ENCODE measurements around the gene ARHGAP29.

The ARHGAP29 gene

DNA sequence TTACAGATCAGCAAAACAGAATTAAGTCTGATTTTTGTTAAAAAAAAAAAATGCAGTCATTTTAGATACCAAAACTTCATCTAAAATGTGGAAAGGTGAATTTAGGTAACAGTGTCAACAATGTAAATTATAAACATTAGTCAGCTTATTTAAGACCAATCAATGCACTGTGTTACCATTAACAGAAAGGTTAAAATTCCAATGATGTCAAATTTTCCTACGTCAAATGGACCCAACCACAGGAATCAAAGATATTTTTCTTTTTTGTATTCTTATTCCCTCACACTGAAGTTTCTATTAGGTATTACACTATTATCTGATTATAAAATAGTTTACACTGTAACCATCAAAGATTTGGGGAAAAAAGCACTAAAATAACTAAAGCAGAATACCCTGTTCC, 6.5 kb downstream of the ARHGAP29 start:
- Histone ChIP-seq H3K79me1 (ENCODE audit: low read length) (peaks cover 4% of the 10 kb centered on the region), H3K9ac (ENCODE audit: low read length) (no peak overlapping the region), H2BK5ac (ENCODE audit: low read length) (no peak overlapping the region), H2BK120ac (ENCODE audit: low read depth, low read length) (no peak overlapping the region), H3K79me2 (ENCODE audit: control insufficient read depth, insufficient read depth, low read length) (peaks cover 6% of the 10 kb centered on the region), H2BK15ac (replicated peaks; ENCODE audit: low read depth) (no peak overlapping the region), H4K5ac (ENCODE audit: low read length) (no peak overlapping the region), H3K36me3 (ENCODE audit: control insufficient read depth, insufficient read depth, low read length) (no peaks in the 10 kb centered on the region), H3K23ac (ENCODE audit: low read length) (no peak overlapping the region), H3K18ac (ENCODE audit: low read length) (no peak overlapping the region), H3K56ac (ENCODE audit: low read length) (no peak overlapping the region), H3K4me2 (ENCODE audit: low read length) (no peak overlapping the region), H2AK5ac (ENCODE audit: low read length) (no peak overlapping the region), H3K4me3 (ENCODE audit: low read length) (no peak overlapping the region), H3K4me1 (ENCODE audit: control insufficient read depth, low read depth, low read length) (peaks cover 2% of the 10 kb centered on the region), H4K8ac (ENCODE audit: low read depth, low read length) (no peak overlapping the region), H3K27ac (ENCODE audit: low read depth, low read length) (no peak overlapping the region), H3K27me3 (ENCODE audit: insufficient read depth, low read length, poor library complexity) (no peaks in the 10 kb centered on the region), H3K4ac (ENCODE audit: low read depth, low read length) (no peak overlapping the region)
- no peak for DNase-seq
- no CpG with 5 or more reads among the region's 1 CpG for WGBS (ENCODE audit: extremely low coverage, insufficient coverage, low lambda C conversion rate)

DNA sequence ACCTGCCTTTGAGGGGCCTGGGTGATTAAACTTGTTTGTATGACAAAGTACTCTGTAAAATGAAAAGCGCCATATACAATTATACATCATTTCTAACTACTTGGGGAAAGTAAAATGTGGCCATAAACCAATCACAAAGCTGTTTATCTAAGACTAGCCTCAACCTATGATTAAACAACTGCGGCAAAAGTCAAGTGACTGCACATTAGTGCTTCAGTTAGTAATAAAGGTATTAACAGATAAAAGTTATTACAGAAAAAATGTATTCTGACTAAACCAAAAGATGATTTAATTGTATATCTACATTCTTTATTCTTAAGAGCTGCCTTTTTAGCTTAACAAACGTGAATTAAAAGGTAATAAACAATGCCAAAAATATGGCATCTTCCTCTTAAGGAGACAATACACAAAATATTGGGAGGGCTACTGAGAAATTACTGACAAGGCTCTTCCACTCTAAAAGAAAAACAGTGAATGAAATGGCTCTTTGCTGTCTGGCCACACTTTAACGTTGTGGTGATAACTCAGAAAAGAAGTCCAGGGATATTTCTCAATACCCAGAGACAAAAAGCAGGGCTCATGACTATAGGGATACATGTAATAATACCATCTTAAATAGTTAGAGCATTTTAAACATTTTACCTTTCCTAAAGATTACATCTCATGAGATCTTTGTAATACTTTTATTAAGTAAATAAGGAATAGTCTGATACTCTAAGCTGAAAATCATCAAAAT, 8.6 kb downstream of the ARHGAP29 start:
- no peaks in the 10 kb centered on the region for H3K36me3 ChIP-seq (ENCODE audit: control insufficient read depth, insufficient read depth, low read length)
- no peak overlapping the region for H3K9ac ChIP-seq (ENCODE audit: low read length)
- no peak overlapping the region for H2BK120ac ChIP-seq (ENCODE audit: low read depth, low read length)
- H3K4ac ChIP-seq (ENCODE audit: low read depth, low read length), result no peak overlapping the region
- no peak overlapping the region for H3K27ac ChIP-seq (ENCODE audit: low read depth, low read length)
- H3K4me2 ChIP-seq (ENCODE audit: low read length), result no peak overlapping the region
- H3K56ac ChIP-seq (ENCODE audit: low read length), result no peak overlapping the region
- H3K79me2 ChIP-seq (ENCODE audit: control insufficient read depth, insufficient read depth, low read length), result peaks cover under 1% of the 10 kb centered on the region
- H3K79me1 ChIP-seq (ENCODE audit: low read length), result peaks cover 1% of the 10 kb centered on the region
- no peaks in the 10 kb centered on the region for H3K27me3 ChIP-seq (ENCODE audit: insufficient read depth, low read length, poor library complexity)
- no peak overlapping the region for H3K4me3 ChIP-seq (ENCODE audit: low read length)
- no peak for DNase-seq
- no peak overlapping the region for H2AK5ac ChIP-seq (ENCODE audit: low read length)
- no peak overlapping the region for H4K8ac ChIP-seq (ENCODE audit: low read depth, low read length)
- H2BK5ac ChIP-seq (ENCODE audit: low read length), result no peak overlapping the region
- no CpG with 5 or more reads among the region's 4 CpGs for WGBS (ENCODE audit: extremely low coverage, insufficient coverage, low lambda C conversion rate)
- H3K18ac ChIP-seq (ENCODE audit: low read length), result no peak overlapping the region
- no peak overlapping the region for H4K5ac ChIP-seq (ENCODE audit: low read length)
- no peaks in the 10 kb centered on the region for H3K4me1 ChIP-seq (ENCODE audit: control insufficient read depth, low read depth, low read length)
- H3K23ac ChIP-seq (ENCODE audit: low read length), result no peak overlapping the region
- no peak overlapping the region for H2BK15ac ChIP-seq (replicated peaks; ENCODE audit: low read depth)

GRCh38 chr1:94227624-94228023, 9.8 kb downstream of the ARHGAP29 start:
- Histone ChIP-seq H3K27me3 (ENCODE audit: insufficient read depth, low read length, poor library complexity) (no peaks in the 10 kb centered on the region), H3K4me1 (ENCODE audit: control insufficient read depth, low read depth, low read length) (no peaks in the 10 kb centered on the region), H2BK15ac (replicated peaks; ENCODE audit: low read depth) (no peak overlapping the region), H3K4me3 (ENCODE audit: low read length) (no peak overlapping the region), H3K36me3 (ENCODE audit: control insufficient read depth, insufficient read depth, low read length) (no peaks in the 10 kb centered on the region), H3K4ac (ENCODE audit: low read depth, low read length) (no peak overlapping the region), H4K8ac (ENCODE audit: low read depth, low read length) (no peak overlapping the region), H3K9ac (ENCODE audit: low read length) (no peak overlapping the region), H3K23ac (ENCODE audit: low read length) (no peak overlapping the region), H2AK5ac (ENCODE audit: low read length) (no peak overlapping the region), H3K27ac (ENCODE audit: low read depth, low read length) (no peak overlapping the region), H2BK5ac (ENCODE audit: low read length) (no peak overlapping the region), H3K79me1 (ENCODE audit: low read length) (no peaks in the 10 kb centered on the region), H3K79me2 (ENCODE audit: control insufficient read depth, insufficient read depth, low read length) (no peaks in the 10 kb centered on the region), H2BK120ac (ENCODE audit: low read depth, low read length) (no peak overlapping the region), H4K5ac (ENCODE audit: low read length) (no peak overlapping the region), H3K18ac (ENCODE audit: low read length) (no peak overlapping the region), H3K56ac (ENCODE audit: low read length) (no peak overlapping the region), H3K4me2 (ENCODE audit: low read length) (no peak overlapping the region)
- no peak for DNase-seq
- no CpG with 5 or more reads among the region's 1 CpG for WGBS (ENCODE audit: extremely low coverage, insufficient coverage, low lambda C conversion rate)

DNA sequence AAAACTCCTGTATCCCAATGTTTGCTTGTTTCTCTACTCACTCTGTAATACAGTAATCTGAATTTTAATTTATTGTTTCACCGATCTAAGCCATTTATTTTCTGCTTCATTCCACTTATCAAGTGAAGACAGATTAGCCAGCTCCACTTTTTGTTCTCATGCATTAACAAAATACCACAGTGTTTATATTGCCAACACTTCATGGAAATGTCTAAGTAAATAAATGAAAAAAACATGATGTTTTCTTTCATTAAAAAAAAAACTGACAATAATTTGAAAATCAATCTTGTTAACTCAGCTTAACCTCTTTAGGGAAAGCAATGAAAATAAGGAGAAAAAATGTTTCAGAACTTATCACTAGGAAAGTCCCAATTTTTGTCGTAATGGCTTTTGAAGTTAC, 11.5 kb downstream of the ARHGAP29 start:
- no peaks in the 10 kb centered on the region for H3K79me1 ChIP-seq (ENCODE audit: low read length)
- H3K4me3 ChIP-seq (ENCODE audit: low read length), result no peak overlapping the region
- no peak overlapping the region for H3K4me2 ChIP-seq (ENCODE audit: low read length)
- H3K27me3 ChIP-seq (ENCODE audit: insufficient read depth, low read length, poor library complexity), result no peaks in the 10 kb centered on the region
- no peaks in the 10 kb centered on the region for H3K36me3 ChIP-seq (ENCODE audit: control insufficient read depth, insufficient read depth, low read length)
- no peak overlapping the region for H3K9ac ChIP-seq (ENCODE audit: low read length)
- H2BK5ac ChIP-seq (ENCODE audit: low read length), result no peak overlapping the region
- H2BK120ac ChIP-seq (ENCODE audit: low read depth, low read length), result no peak overlapping the region
- no CpG with 5 or more reads among the region's 2 CpGs for WGBS (ENCODE audit: extremely low coverage, insufficient coverage, low lambda C conversion rate)
- DNase-seq, result no peak
- no peaks in the 10 kb centered on the region for H3K79me2 ChIP-seq (ENCODE audit: control insufficient read depth, insufficient read depth, low read length)
- H3K18ac ChIP-seq (ENCODE audit: low read length), result no peak overlapping the region
- no peak overlapping the region for H3K4ac ChIP-seq (ENCODE audit: low read depth, low read length)
- H2AK5ac ChIP-seq (ENCODE audit: low read length), result no peak overlapping the region
- H4K5ac ChIP-seq (ENCODE audit: low read length), result no peak overlapping the region
- H3K27ac ChIP-seq (ENCODE audit: low read depth, low read length), result no peak overlapping the region
- H2BK15ac ChIP-seq (replicated peaks; ENCODE audit: low read depth), result no peak overlapping the region
- H3K23ac ChIP-seq (ENCODE audit: low read length), result no peak overlapping the region
- H3K4me1 ChIP-seq (ENCODE audit: control insufficient read depth, low read depth, low read length), result no peaks in the 10 kb centered on the region
- H3K56ac ChIP-seq (ENCODE audit: low read length), result no peak overlapping the region
- H4K8ac ChIP-seq (ENCODE audit: low read depth, low read length), result no peak overlapping the region

- Histone ChIP-seq H3K27me3 (ENCODE audit: insufficient read depth, low read length, poor library complexity) (no peaks in the 10 kb centered on the region), H3K9ac (ENCODE audit: low read length) (no peak overlapping the region), H2BK5ac (ENCODE audit: low read length) (no peak overlapping the region), H3K79me2 (ENCODE audit: control insufficient read depth, insufficient read depth, low read length) (no peaks in the 10 kb centered on the region), H2BK120ac (ENCODE audit: low read depth, low read length) (no peak overlapping the region), H3K18ac (ENCODE audit: low read length) (no peak overlapping the region), H3K79me1 (ENCODE audit: low read length) (peaks cover 1% of the 10 kb centered on the region), H3K36me3 (ENCODE audit: control insufficient read depth, insufficient read depth, low read length) (no peaks in the 10 kb centered on the region), H4K5ac (ENCODE audit: low read length) (no peak overlapping the region), H3K23ac (ENCODE audit: low read length) (no peak overlapping the region), H3K27ac (ENCODE audit: low read depth, low read length) (no peak overlapping the region), H3K4ac (ENCODE audit: low read depth, low read length) (no peak overlapping the region), H2AK5ac (ENCODE audit: low read length) (no peak overlapping the region), H4K8ac (ENCODE audit: low read depth, low read length) (no peak overlapping the region), H3K4me3 (ENCODE audit: low read length) (no peak overlapping the region), H3K4me2 (ENCODE audit: low read length) (no peak overlapping the region), H2BK15ac (replicated peaks; ENCODE audit: low read depth) (no peak overlapping the region), H3K4me1 (ENCODE audit: control insufficient read depth, low read depth, low read length) (no peaks in the 10 kb centered on the region), H3K56ac (ENCODE audit: low read length) (no peak overlapping the region)
- DNase-seq, result no peak
- no CpG with 5 or more reads among the region's 2 CpGs for WGBS (ENCODE audit: extremely low coverage, insufficient coverage, low lambda C conversion rate)
Observed at GRCh38 chr1:94218332-94218731, 19.1 kb downstream of the ARHGAP29 start.

DNA sequence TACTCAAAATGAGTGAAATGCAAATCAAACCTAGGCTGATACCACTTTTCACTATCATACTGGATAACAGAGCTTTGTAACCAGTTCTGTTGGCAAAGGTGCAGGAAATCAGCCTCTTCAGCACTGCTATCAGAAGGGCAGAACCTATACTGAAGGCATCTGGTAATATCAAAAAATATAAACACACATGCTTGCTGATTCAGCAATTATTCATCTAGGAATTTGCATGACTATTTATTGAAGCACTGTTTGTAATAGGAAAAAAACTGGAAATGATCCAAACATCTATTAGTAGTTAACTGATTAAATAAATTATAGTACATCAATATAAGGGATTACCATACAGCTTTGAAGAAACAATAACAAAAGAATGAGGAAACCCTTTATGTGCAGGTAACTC, 21.4 kb downstream of the ARHGAP29 start:
- H3K18ac ChIP-seq (ENCODE audit: low read length), result no peak overlapping the region
- no peak overlapping the region for H3K27ac ChIP-seq (ENCODE audit: low read depth, low read length)
- no peaks in the 10 kb centered on the region for H3K79me2 ChIP-seq (ENCODE audit: control insufficient read depth, insufficient read depth, low read length)
- no peak overlapping the region for H4K8ac ChIP-seq (ENCODE audit: low read depth, low read length)
- H3K4me2 ChIP-seq (ENCODE audit: low read length), result no peak overlapping the region
- H3K9ac ChIP-seq (ENCODE audit: low read length), result no peak overlapping the region
- peaks cover 1% of the 10 kb centered on the region for H3K79me1 ChIP-seq (ENCODE audit: low read length)
- H3K23ac ChIP-seq (ENCODE audit: low read length), result no peak overlapping the region
- H3K4me1 ChIP-seq (ENCODE audit: control insufficient read depth, low read depth, low read length), result no peaks in the 10 kb centered on the region
- H4K5ac ChIP-seq (ENCODE audit: low read length), result no peak overlapping the region
- H3K56ac ChIP-seq (ENCODE audit: low read length), result no peak overlapping the region
- H3K36me3 ChIP-seq (ENCODE audit: control insufficient read depth, insufficient read depth, low read length), result no peaks in the 10 kb centered on the region
- no peak overlapping the region for H2AK5ac ChIP-seq (ENCODE audit: low read length)
- H2BK15ac ChIP-seq (replicated peaks; ENCODE audit: low read depth), result no peak overlapping the region
- H2BK120ac ChIP-seq (ENCODE audit: low read depth, low read length), result no peak overlapping the region
- no peak for DNase-seq
- no peak overlapping the region for H2BK5ac ChIP-seq (ENCODE audit: low read length)
- no peak overlapping the region for H3K4me3 ChIP-seq (ENCODE audit: low read length)
- H3K27me3 ChIP-seq (ENCODE audit: insufficient read depth, low read length, poor library complexity), result no peaks in the 10 kb centered on the region
- H3K4ac ChIP-seq (ENCODE audit: low read depth, low read length), result no peak overlapping the region
